ENCODE measurements around the gene MSL1. TPM values are rescaled to one million over a fixed set of nuclear protein-coding genes. Genes with fewer than 3 reads are reported as not detected.

The MSL1 gene
- total RNA-seq, 4 donors from 2014 or later: 70.6 to 117 (median 82.4) TPM

DNA sequence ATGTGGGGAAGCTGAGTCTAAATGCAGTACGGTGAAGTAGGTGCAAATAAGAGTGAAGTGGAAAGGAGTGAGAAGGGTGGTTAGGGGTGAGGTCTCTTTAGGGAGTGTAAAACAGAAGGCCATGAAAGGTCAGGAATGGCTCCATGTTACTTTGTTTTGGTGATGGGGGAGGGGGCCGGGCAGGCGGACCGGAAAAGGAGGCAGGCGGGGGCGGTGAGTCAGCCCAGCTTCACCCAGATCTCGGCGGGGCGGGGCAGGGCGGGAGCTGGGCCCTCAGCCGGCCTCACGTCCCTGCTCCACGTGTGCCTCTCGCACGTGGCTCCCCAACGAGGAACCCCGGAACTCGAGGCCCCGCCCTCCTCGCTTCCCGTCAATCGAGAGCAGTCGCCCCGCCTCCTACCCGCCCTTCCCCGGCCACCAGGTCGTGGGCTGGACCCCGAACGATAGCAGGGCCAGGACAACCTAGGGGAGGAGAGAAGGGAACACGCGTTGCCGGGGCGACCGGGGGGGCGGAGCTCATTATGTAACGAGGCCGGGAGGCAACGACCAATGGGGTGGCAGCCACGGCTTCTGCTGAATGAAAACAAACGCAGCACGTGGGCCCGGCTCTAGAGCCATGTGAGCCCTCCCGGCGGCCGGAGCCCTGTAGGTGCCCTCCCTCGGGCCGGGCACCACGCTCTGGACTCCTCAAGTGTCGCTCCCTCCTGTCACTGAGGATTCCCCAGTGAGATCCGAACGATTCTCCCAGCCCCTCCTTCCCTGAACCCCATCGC lies 22.7 kb upstream of the MSL1 start:
- peak overlapping the region; percentile 93 for H3K4me3 ChIP-seq (ENCODE audit: low read depth, poor library complexity, severe bottlenecking)
- WGBS, 2 donors: 0% methylated on average over 22 to 44 of the region's 52 CpGs
- TF ChIP-seq, protein P1, sequence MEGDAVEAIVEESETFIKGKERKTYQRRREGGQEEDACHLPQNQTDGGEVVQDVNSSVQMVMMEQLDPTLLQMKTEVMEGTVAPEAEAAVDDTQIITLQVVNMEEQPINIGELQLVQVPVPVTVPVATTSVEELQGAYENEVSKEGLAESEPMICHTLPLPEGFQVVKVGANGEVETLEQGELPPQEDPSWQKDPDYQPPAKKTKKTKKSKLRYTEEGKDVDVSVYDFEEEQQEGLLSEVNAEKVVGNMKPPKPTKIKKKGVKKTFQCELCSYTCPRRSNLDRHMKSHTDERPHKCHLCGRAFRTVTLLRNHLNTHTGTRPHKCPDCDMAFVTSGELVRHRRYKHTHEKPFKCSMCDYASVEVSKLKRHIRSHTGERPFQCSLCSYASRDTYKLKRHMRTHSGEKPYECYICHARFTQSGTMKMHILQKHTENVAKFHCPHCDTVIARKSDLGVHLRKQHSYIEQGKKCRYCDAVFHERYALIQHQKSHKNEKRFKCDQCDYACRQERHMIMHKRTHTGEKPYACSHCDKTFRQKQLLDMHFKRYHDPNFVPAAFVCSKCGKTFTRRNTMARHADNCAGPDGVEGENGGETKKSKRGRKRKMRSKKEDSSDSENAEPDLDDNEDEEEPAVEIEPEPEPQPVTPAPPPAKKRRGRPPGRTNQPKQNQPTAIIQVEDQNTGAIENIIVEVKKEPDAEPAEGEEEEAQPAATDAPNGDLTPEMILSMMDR (IDR thresholded peaks at IDR 0.05): no peak
- peak in 1 of 2 donors; percentile 80 for TF ChIP-seq POLR2A (IDR thresholded peaks at IDR 0.05)
- intact Hi-C loops (cut with DNase I; ENCODE audit: low total_unique reads): no loop called here
- peak; percentile 100 for DNase-seq (ENCODE audit: low spot score in 2 of 2)

DNA sequence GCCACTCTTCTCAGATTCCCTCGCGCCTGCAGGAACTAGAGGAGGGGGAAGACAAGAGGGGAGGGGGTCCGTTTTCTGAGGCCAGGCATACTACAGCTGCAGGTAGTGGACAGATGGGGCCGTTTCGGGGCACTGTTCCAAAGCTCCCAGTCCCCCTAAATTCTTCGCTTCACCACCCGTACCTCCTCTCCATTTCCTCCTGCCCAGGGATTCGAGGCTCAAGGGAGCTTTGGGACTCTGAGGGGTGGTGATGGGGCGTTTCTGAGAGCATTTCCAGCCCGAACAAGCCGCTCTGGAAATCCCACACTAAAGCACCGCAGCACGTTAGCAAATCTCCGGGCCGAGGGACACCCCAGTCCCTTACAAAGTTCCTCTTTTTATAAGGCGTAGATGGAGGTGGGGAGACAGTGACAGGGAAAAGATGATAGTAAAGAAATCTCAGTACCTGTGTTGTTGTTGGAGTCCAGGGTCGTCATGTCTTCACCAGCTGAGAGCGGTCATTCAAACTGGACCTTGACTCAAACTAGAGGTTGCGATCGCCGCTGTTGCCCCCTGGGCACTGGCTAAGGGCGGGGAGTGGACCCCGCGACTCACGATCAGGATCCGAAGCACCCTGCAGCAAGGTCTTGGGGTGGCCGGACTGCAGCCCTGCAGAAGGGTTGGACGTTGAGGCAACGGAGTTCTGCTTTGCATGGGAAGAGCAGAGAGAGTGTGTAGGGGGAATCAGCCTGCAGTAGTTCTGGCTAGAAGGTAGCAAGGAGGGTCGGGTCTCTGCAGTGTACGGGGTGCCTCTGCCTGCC lies 22.0 kb upstream of the MSL1 start:
- WGBS, 2 donors: 1% methylated on average over 31 of the region's 31 CpGs
- peak in 1 of 2 donors; percentile 37 for DNase-seq (ENCODE audit: low spot score in 2 of 2)
- H3K4me3 ChIP-seq (ENCODE audit: low read depth, poor library complexity, severe bottlenecking): peak overlapping the region; percentile 93
- no peak for TF ChIP-seq POLR2A (IDR thresholded peaks at IDR 0.05)
- TF ChIP-seq, protein P1 (IDR thresholded peaks at IDR 0.05): no peak
- intact Hi-C loops (cut with DNase I; ENCODE audit: low total_unique reads): no loop called here

DNA sequence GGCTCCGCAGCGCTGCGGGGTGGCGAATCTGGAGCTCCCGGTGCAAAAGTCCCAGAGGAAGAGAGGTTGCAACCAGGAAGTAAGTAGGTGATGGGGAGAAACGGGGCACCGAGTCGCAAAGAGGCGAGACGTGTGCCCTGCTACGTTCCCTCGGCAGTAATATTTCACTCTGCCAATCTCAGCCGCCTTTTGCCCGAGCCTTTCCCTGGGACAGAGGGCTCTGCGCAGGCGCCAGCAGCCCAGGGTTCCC lies 21.4 kb upstream of the MSL1 start, which contains the start of gene NR1D1:
Gene NR1D1 (minus strand): TSS at position 171 of the 250 bp plus-strand sequence. CDS start 495 bp downstream, outside the sequence.
- no peak for DNase-seq (ENCODE audit: low spot score in 2 of 2)
- WGBS, 2 donors: 0% methylated on average over 16 of the region's 16 CpGs
- TF ChIP-seq, protein P1 (IDR thresholded peaks at IDR 0.05): no peak
- peak in 1 of 2 donors; percentile 84 for TF ChIP-seq POLR2A (IDR thresholded peaks at IDR 0.05)
- peak within 1 kb of the TSS; percentile 93 for H3K4me3 ChIP-seq (ENCODE audit: low read depth, poor library complexity, severe bottlenecking)
- intact Hi-C loops (cut with DNase I; ENCODE audit: low total_unique reads): no loop called here

DNA sequence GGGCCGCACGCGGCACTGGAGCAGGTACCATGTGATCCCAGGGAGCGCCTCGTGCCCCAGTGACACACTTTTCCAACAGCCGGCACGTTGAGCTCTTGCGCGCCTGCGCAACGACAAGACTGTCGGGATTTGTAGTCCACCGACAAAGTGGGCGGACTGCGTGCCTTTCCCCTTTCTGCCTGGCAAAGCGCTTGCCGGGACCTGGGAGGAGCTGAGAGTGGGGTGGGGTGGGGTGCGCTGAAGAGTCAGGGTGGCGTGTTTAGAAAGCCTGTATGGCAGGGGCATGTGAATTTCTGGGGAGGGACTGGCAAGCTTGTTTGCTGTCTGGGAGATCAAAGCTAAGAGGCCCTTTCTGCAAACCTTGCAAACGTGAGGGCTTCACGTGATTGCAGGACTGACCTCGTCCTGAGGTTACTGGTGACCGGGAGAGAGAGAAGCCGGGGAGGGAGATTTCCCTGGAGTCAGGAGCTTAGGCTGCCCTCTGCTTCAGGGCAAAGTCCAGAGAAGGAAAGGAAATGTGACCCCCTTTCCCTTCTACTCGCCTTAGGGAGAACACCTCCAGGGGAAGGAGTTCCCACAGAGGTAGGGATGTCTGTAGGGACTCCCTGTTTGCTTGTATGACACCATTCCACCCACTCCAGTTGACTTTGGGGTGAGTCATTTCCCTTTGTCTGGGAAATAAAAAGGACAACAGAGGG lies 21.0 kb upstream of the MSL1 start:
- H3K4me3 ChIP-seq (ENCODE audit: low read depth, poor library complexity, severe bottlenecking): no peak overlapping the region
- peak; percentile 99 to 100 for DNase-seq (ENCODE audit: low spot score in 2 of 2)
- 0 to 1% methylated on average over 13 to 25 of the region's 25 CpGs for WGBS, 2 donors
- intact Hi-C loops (cut with DNase I; ENCODE audit: low total_unique reads): no loop called here
- no peak for TF ChIP-seq POLR2A (IDR thresholded peaks at IDR 0.05)
- TF ChIP-seq, protein P1 (IDR thresholded peaks at IDR 0.05): peak in 1 of 3 donors; percentile 94

DNA sequence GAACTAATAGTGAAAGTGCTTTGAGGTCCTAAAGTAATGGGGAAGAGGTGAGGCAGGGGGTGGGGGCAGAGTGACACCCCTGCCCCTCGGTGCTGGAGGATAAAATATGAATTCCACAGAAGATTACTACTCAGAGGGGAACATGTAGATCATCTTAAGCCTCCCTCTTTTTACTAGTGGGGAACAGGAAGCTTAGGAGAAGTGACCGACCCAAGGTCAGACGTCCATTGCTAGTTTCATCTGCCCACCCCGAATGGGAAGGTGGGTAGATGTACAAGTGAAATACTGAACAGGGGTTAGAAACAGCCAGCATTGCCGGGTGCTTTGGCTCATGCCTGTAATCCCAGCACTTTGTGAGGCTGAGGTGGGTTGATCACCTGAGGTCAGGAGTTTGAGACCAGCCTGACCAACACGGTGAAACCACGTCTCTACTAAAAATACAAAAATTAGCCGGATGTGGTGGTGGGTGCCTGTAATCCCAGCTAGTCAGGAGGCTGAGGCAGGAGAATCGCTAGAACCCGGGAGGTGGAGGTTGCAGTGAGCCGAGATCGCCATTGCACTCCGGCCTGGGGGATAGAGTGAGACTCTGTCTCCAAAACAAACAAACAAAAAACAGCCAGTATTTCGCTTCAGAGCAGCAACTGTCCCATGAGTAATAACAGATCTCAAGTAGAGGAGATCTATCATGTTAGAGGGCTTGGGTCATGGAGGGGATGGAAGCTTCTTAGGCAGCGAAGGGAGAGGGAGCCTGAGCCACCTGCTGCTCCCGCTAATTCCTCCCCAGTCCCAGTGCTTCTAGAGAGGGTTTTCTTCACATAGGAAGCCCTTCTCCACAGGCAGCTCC lies 20.2 kb upstream of the MSL1 start:
- 64 to 65% methylated on average over 16 of the region's 16 CpGs for WGBS, 2 donors

More for the DNA sequence above, 20.2 kb upstream of the MSL1 start:
- peak in 1 of 2 donors; percentile 20 for DNase-seq (ENCODE audit: low spot score in 2 of 2)
- H3K4me3 ChIP-seq (ENCODE audit: low read depth, poor library complexity, severe bottlenecking): no peak overlapping the region
- TF ChIP-seq POLR2A (IDR thresholded peaks at IDR 0.05): no peak
- TF ChIP-seq, protein P1 (IDR thresholded peaks at IDR 0.05): no peak
- intact Hi-C loops (cut with DNase I; ENCODE audit: low total_unique reads): no loop called here
